ENCODE measurements around the gene NEURL1B.

DNA sequence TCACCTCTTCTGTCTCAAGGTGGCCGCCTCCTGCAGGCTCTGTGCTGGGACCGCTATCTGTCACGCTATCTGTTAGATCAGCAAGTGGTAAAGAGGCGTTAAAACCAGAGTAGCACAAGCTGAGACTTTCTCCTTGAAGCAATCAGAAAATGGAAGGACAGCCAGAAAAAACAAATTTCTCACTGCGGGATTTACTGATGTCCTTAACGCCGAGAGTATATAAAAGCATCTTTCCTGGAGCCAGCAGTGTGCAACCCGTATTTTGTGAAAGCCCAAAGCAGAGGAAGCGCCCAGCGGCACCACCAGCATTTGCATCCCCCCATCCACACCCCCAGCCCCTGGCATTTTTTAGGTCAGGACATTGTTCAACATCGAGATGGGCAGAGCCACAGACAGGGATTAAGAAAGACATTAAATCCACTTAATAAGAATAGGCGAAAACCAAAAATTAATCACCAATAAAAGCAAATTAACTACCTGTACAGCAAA is 81.3 kb downstream of the NEURL1B start:
- TF ChIP-seq CTCF (IDR thresholded peaks at IDR 0.05) = no peak
- TF ChIP-seq CHD2 (IDR thresholded peaks at IDR 0.05; ENCODE audit: low read length, partially characterized antibody) = no peak
- TF ChIP-seq POLR2A (IDR thresholded peaks at IDR 0.05; ENCODE audit: low read length) = no peak
- TF ChIP-seq USF2 (IDR thresholded peaks at IDR 0.05) = no peak
- TF ChIP-seq SREBF2 (IDR thresholded peaks at IDR 0.05) = no peak
- no peak for TF ChIP-seq EP300 (IDR thresholded peaks at IDR 0.05)
- no peak for TF ChIP-seq ESRRA (IDR thresholded peaks at IDR 0.05; ENCODE audit: borderline replicate concordance, low read length)
- TF ChIP-seq NR3C1 (IDR thresholded peaks at IDR 0.05) = no peak
- TF ChIP-seq MAFK (IDR thresholded peaks at IDR 0.05; ENCODE audit: partially characterized antibody) = no peak
- TF ChIP-seq KDM1A (IDR thresholded peaks at IDR 0.05; ENCODE audit: low read depth) = no peak
- no peak for TF ChIP-seq MYC (IDR thresholded peaks at IDR 0.05; ENCODE audit: borderline replicate concordance, low read length)
- TF ChIP-seq, protein P1, sequence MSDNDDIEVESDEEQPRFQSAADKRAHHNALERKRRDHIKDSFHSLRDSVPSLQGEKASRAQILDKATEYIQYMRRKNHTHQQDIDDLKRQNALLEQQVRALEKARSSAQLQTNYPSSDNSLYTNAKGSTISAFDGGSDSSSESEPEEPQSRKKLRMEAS (IDR thresholded peaks at IDR 0.05) = no peak
- TF ChIP-seq RAD21 (conservative IDR thresholded peaks at IDR 0.05 in 1 of 2, IDR thresholded peaks at IDR 0.05 in 1 of 2) = no peak

Data from A549 (cell line).